ENCODE measurements around the gene SPG21. TPM values are rescaled to one million over a fixed set of nuclear protein-coding genes. Genes with fewer than 3 reads are reported as not detected.

The SPG21 gene
- total and polyA plus RNA-seq, 7 donors = 60.3 to 116 (median 95.7) TPM

DNA sequence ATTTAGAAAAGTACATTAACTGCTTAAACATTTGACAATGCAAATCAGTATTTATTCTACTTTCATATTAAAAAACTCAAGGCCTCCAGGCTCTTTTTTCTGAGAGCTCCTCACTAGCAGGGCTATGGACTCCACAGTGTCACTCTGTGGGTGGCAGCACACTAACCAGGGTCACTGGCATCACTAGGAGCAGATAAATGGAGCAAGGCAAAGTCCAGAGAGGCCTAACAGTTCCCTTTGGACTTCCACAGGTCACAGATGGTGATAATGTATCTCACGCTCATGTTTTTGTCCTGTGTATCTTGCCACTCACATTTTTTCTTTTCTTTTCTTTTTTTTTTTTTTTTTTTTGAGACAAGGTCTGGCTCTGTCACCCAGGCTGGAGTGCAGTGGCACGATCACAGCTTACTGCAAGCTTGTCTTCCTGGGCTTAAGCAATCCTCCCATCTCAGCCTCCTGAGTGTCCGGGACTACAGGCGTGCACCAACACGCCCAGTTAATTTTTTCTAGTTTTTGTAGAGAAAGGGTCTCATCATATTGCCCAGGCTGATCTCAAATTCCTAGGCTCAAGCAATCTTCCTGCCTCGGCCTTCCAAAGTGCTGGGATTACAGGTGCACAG, 7.8 kb downstream of the SPG21 start:
- H3K9me3 ChIP-seq = no peaks in the 10 kb centered on the region
- WGBS, 2 donors = 93 to 94% methylated on average over 6 of the region's 6 CpGs
- no peak overlapping the region for H3K4me3 ChIP-seq
- peak overlapping the region in 3 of 4 donors; percentile 6 to 58 (median 23) for H3K27ac ChIP-seq
- intact Hi-C loops (cut with DNase I) = no loop called here
- peaks cover 0 to 13% (median 9%) of the 10 kb centered on the region in 4 donors for H3K4me1 ChIP-seq
- no peak for TF ChIP-seq POLR2AphosphoS5 (IDR thresholded peaks at IDR 0.05)
- no peak for TF ChIP-seq POLR2A (IDR thresholded peaks at IDR 0.05)
- H3K27me3 ChIP-seq = no peaks in the 10 kb centered on the region
- peaks cover 0 to 34% (median 12%) of the 10 kb centered on the region in 4 donors for H3K36me3 ChIP-seq
- no peak for DNase-seq

DNA sequence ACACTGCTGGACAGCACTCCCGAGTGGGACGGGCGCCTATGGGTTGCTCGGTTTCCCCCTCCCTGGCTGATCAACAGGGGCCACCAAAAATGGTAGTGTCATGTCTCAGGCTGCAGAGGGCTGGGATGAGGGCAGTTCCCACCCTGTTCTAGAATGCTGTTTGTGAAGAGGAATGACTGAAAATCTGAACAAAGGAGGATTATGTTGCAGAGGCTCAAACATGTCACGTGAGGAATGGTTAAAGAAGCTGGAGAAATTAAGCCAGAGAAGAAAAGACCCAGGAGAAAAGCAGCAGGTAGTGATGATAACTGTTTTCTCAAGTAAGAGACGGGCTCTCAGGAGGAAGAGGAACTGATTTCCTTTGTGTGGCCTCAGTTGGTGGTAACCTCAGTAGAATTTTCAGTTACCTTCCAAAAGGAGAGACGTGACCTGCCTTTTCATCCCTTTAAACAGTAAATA, 10.4 kb downstream of the SPG21 start:
- intact Hi-C loops (cut with DNase I) = no loop called here
- no peak for TF ChIP-seq POLR2A (IDR thresholded peaks at IDR 0.05)
- TF ChIP-seq CTCF (IDR thresholded peaks at IDR 0.05) = no peak
- TF ChIP-seq EP300 (IDR thresholded peaks at IDR 0.05) = no peak
- TF ChIP-seq POLR2AphosphoS5 (IDR thresholded peaks at IDR 0.05) = no peak
- WGBS, 2 donors = 89 to 93% methylated on average over 7 of the region's 7 CpGs
- no peaks in the 10 kb centered on the region for H3K4me1 ChIP-seq
- no peak overlapping the region for H3K4me3 ChIP-seq
- DNase-seq = no peak
- no peaks in the 10 kb centered on the region for H3K9me3 ChIP-seq
- no peak overlapping the region for H3K27ac ChIP-seq
- no peaks in the 10 kb centered on the region for H3K27me3 ChIP-seq
- H3K36me3 ChIP-seq = peaks cover 1 to 61% (median 19%) of the 10 kb centered on the region in 4 donors

DNA sequence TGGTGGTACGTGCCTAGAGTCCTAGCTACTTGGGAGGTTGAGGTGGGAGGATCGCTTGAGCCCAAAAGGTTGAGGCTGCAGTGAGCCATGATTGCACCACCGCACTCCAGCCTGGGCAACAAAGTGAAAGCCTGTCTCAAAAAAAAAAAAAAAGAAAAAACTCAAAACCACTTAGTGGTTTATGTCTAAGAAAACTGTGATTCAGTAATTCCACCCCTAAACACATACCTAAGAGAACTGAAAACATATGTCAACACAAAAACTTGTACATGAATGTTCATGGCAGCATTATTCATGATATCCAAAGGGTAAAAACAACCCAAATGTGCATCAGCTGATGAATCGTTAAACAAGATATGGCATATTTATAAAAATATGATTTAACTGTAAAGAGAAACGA, 14.3 kb downstream of the SPG21 start:
- no peak overlapping the region for H3K27ac ChIP-seq
- no peak for TF ChIP-seq POLR2AphosphoS5 (IDR thresholded peaks at IDR 0.05)
- TF ChIP-seq EP300 (IDR thresholded peaks at IDR 0.05) = no peak
- no peak for TF ChIP-seq POLR2A (IDR thresholded peaks at IDR 0.05)
- TF ChIP-seq CTCF (IDR thresholded peaks at IDR 0.05) = no peak
- no peak for DNase-seq
- H3K27me3 ChIP-seq = no peaks in the 10 kb centered on the region
- intact Hi-C loops (cut with DNase I) = no loop called here
- H3K4me3 ChIP-seq = no peak overlapping the region
- 86 to 87% methylated on average over 5 of the region's 5 CpGs for WGBS, 2 donors
- H3K9me3 ChIP-seq = no peaks in the 10 kb centered on the region
- no peaks in the 10 kb centered on the region for H3K4me1 ChIP-seq
- H3K36me3 ChIP-seq = peaks cover 17 to 97% (median 39%) of the 10 kb centered on the region in 4 donors

DNA sequence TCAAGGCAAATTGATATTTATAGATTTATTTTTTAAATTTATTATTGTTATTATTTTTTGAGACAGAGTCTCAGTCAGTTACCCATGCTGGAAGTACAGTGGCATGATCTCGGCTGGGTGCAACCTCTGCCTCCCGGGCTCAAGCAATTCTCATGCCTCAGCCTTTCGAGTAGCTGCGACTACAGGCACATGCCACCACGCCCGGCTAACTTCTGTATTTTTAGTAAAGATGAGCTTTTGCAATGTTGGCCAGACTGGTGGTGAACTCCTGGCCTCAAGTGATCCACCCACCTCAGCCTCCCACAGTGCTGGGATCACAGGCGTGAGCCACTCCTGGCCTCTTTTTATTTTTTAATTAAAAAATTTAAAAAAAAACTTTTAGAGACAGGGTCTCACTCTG, 19.0 kb downstream of the SPG21 start:
- H3K4me3 ChIP-seq = no peak overlapping the region
- 93 to 95% methylated on average over 7 of the region's 7 CpGs for WGBS, 2 donors
- no peaks in the 10 kb centered on the region for H3K4me1 ChIP-seq
- peaks cover 17 to 99% (median 30%) of the 10 kb centered on the region in 4 donors for H3K36me3 ChIP-seq
- no peak overlapping the region for H3K27ac ChIP-seq
- intact Hi-C loops (cut with DNase I) = no loop called here
- H3K27me3 ChIP-seq = no peaks in the 10 kb centered on the region
- H3K9me3 ChIP-seq = no peaks in the 10 kb centered on the region
- DNase-seq = no peak
- TF ChIP-seq POLR2A (IDR thresholded peaks at IDR 0.05) (no peak), POLR2AphosphoS5 (IDR thresholded peaks at IDR 0.05) (no peak), EP300 (IDR thresholded peaks at IDR 0.05) (no peak), CTCF (IDR thresholded peaks at IDR 0.05) (no peak)

DNA sequence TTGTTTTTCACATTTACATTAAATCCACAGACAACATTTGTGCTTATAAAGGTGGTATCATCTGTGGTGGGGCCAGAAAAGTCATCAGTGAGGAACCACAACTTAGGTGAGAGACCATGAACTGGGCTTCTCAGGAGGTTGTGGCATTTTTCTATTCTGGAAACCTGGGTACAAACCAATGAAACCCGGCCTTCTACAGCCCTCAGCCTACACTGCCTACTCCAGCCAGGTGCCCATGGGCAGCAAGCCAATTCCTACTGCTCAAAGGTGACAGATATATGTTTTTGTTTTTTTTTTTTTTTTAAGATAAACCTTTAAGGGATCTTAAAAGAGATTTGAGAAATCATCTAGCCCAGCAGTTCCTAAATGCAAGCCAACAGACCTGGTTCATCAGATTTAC, 20.3 kb downstream of the SPG21 start:
- Histone ChIP-seq H3K27ac (no peak overlapping the region), H3K36me3 (peaks cover 28 to 99% (median 40%) of the 10 kb centered on the region in 4 donors), H3K4me1 (no peaks in the 10 kb centered on the region), H3K4me3 (no peak overlapping the region), H3K9me3 (no peaks in the 10 kb centered on the region), H3K27me3 (no peaks in the 10 kb centered on the region)
- 87 to 88% methylated on average over 1 of the region's 1 CpG for WGBS, 2 donors
- TF ChIP-seq POLR2A (IDR thresholded peaks at IDR 0.05) (no peak), POLR2AphosphoS5 (IDR thresholded peaks at IDR 0.05) (no peak)
- intact Hi-C loops (cut with DNase I) = no loop called here
- DNase-seq = no peak

DNA sequence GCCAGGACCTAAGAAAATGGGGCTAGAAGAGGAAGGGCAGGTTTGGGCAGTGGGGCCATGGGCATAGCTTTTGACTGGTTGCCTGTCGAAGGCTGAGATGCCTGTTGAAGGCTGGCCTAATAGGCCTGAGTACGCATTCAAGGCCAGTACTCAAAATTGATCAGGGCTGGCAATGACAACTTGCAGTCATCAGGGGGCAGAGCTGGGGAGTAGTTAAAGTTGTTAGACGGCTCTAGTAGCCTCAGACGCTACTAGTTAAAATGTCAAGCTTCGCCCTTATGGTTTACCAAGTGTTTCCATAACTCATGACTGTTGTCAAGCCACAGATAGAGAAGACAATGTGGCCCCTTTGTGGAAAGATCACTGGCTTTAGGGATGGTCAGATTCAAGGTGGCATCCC, 28.7 kb downstream of the SPG21 start:
- Histone ChIP-seq H3K27me3 (no peaks in the 10 kb centered on the region), H3K4me1 (no peaks in the 10 kb centered on the region), H3K4me3 (no peak overlapping the region), H3K9me3 (no peaks in the 10 kb centered on the region), H3K36me3 (peaks cover 42 to 98% (median 66%) of the 10 kb centered on the region in 4 donors), H3K27ac (no peak overlapping the region)
- DNase-seq = no peak
- no peak for TF ChIP-seq EP300 (IDR thresholded peaks at IDR 0.05)
- TF ChIP-seq CTCF (IDR thresholded peaks at IDR 0.05) = no peak
- TF ChIP-seq POLR2AphosphoS5 (IDR thresholded peaks at IDR 0.05) = no peak
- no peak for TF ChIP-seq POLR2A (IDR thresholded peaks at IDR 0.05)
- WGBS, 2 donors = 94 to 96% methylated on average over 5 of the region's 5 CpGs
- intact Hi-C loops (cut with DNase I) = no loop called here

Data from sigmoid colon (tissue), 7 donors.